Measurements from ENCODE around the gene ASMTL. TPM values are rescaled to one million over a fixed set of nuclear protein-coding genes. Genes with fewer than 3 reads are reported as not detected.

Gene ASMTL
- total RNA-seq, 1 donor from 2014 or later = 46.1 TPM

DNA sequence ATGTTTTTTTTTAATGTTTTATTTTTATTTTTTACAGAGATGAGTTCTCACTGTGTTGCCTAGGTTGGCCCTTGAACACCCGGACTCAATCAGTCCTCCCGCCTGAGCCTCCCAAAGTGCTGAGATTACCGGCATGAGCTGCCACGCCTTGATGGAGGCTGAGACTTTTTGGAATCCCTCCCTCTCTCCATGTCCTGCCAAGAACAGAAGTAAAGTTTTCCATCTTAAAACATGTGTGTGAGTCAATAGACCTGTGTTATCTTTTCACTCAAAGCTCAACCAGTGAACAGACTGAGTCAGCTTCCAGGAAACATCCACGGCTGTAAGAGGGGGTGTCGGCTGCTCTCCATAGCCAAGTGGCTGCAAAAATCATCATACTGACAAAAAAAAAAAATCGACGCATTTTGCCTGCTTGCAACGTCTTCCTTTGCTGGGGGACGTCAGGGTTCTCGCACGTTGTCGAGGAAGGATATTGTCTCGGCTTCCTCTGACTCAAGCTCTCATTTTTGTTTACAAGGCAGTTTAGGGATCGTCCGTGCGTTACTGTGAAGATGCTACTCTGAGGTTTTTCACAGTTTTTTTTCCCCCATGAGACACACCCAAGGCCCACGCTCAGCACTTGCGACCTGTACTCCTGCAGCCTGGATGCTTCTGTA, 10.0 kb upstream of the ASMTL start:
- Histone ChIP-seq H3K4me3 (no peak overlapping the region), H3K27me3 (peaks cover 8% of the 10 kb centered on the region), H2AFZ (replicated peaks) (no peak overlapping the region), H3K9me3 (ENCODE audit: low read depth) (no peaks in the 10 kb centered on the region), H4K20me1 (ENCODE audit: low read depth) (no peaks in the 10 kb centered on the region), H3K4me1 (no peaks in the 10 kb centered on the region), H3K27ac (no peak overlapping the region), H3K4me2 (no peak overlapping the region), H3K79me2 (ENCODE audit: low read depth) (no peaks in the 10 kb centered on the region), H3K9ac (no peak overlapping the region), H3K36me3 (no peaks in the 10 kb centered on the region), H3F3A (ENCODE audit: low read depth) (no peaks in the 10 kb centered on the region)
- Mint-ChIP-seq H3K9me3 (no peaks in the 10 kb centered on the region), H3K4me3 (no peak overlapping the region), H3K4me1 (peaks cover 4% of the 10 kb centered on the region), H3K27me3 (ENCODE audit: insufficient read depth, low read depth) (peaks cover 5% of the 10 kb centered on the region), H3K36me3 (no peaks in the 10 kb centered on the region), H3K27ac (no peak overlapping the region)
- DNase-seq (ENCODE audit: low spot score) = no peak
- TF ChIP-seq, protein P1, sequence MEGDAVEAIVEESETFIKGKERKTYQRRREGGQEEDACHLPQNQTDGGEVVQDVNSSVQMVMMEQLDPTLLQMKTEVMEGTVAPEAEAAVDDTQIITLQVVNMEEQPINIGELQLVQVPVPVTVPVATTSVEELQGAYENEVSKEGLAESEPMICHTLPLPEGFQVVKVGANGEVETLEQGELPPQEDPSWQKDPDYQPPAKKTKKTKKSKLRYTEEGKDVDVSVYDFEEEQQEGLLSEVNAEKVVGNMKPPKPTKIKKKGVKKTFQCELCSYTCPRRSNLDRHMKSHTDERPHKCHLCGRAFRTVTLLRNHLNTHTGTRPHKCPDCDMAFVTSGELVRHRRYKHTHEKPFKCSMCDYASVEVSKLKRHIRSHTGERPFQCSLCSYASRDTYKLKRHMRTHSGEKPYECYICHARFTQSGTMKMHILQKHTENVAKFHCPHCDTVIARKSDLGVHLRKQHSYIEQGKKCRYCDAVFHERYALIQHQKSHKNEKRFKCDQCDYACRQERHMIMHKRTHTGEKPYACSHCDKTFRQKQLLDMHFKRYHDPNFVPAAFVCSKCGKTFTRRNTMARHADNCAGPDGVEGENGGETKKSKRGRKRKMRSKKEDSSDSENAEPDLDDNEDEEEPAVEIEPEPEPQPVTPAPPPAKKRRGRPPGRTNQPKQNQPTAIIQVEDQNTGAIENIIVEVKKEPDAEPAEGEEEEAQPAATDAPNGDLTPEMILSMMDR (IDR thresholded peaks at IDR 0.05) = no peak
- TF ChIP-seq EZH2 (IDR thresholded peaks at IDR 0.05) = no peak
- no peak for TF ChIP-seq EZH2phosphoT487 (IDR thresholded peaks at IDR 0.05)

DNA sequence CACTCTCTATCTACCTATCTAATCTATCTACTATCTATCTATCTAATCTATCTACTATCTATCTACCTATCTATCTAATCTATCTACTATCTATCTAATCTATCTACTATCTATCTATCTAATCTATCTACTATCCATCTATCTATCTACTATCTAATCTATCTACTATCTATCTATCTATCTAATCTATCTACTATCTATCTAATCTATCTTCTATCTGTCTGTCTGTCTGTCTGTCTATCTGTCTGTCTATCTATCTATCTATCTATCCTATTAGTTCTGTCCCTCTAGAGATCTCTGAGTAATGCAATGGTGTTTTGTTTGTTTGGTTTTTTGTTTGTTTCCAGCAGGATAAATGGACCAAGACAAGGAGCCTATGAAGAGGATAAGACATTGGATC, 9.4 kb upstream of the ASMTL start:
- TF ChIP-seq, protein P1 (IDR thresholded peaks at IDR 0.05) = no peak
- no peaks in the 10 kb centered on the region for H3K4me1 ChIP-seq
- no peak overlapping the region for H2AFZ ChIP-seq (replicated peaks)
- H3K9me3 ChIP-seq (ENCODE audit: low read depth) = no peaks in the 10 kb centered on the region
- H3K4me2 ChIP-seq = no peak overlapping the region
- H3K4me3 ChIP-seq = no peak overlapping the region
- H3K9ac ChIP-seq = no peak overlapping the region
- no peak for DNase-seq (ENCODE audit: low spot score)
- Mint-ChIP-seq H3K27ac (no peak overlapping the region), H3K27me3 (ENCODE audit: insufficient read depth, low read depth) (peaks cover 5% of the 10 kb centered on the region), H3K36me3 (no peaks in the 10 kb centered on the region), H3K4me3 (no peak overlapping the region), H3K4me1 (no peaks in the 10 kb centered on the region), H3K9me3 (no peaks in the 10 kb centered on the region)
- no peaks in the 10 kb centered on the region for H3K79me2 ChIP-seq (ENCODE audit: low read depth)
- H3K27me3 ChIP-seq = peaks cover 8% of the 10 kb centered on the region
- H3K27ac ChIP-seq = no peak overlapping the region
- H4K20me1 ChIP-seq (ENCODE audit: low read depth) = no peaks in the 10 kb centered on the region
- no peaks in the 10 kb centered on the region for H3K36me3 ChIP-seq
- H3F3A ChIP-seq (ENCODE audit: low read depth) = no peaks in the 10 kb centered on the region

DNA sequence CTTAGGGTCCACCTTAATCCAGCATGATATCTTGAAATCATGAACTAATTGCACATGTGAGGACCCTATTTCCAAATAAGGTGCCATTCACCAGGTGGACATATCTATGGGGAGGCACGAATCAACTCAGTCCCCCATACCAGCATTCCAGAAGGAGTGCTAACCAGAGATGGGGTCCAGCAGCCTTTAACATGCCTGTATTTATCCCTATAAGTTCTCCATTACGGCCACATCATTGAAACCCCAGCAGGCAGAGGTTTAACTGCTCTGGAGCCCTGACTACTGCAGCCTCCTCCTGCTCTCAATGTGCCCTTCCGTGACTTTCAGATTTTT, 3.2 kb upstream of the ASMTL start:
- H3K27ac Mint-ChIP-seq = no peak overlapping the region
- Histone ChIP-seq H3F3A (ENCODE audit: low read depth) (peaks cover 10% of the 10 kb centered on the region), H3K36me3 (no peaks in the 10 kb centered on the region), H3K4me1 (peaks cover 2% of the 10 kb centered on the region), H3K27me3 (peaks cover 8% of the 10 kb centered on the region), H3K27ac (no peak overlapping the region), H3K4me2 (no peak overlapping the region), H2AFZ (replicated peaks) (no peak overlapping the region), H3K4me3 (no peak overlapping the region), H4K20me1 (ENCODE audit: low read depth) (peaks cover 8% of the 10 kb centered on the region), H3K9ac (no peak overlapping the region), H3K79me2 (ENCODE audit: low read depth) (peaks cover 17% of the 10 kb centered on the region), H3K9me3 (ENCODE audit: low read depth) (no peaks in the 10 kb centered on the region)
- no peak for DNase-seq (ENCODE audit: low spot score)
- no peaks in the 10 kb centered on the region for H3K9me3 Mint-ChIP-seq
- no peak overlapping the region for H3K4me3 Mint-ChIP-seq
- TF ChIP-seq EZH2 (IDR thresholded peaks at IDR 0.05) (no peak), EZH2phosphoT487 (IDR thresholded peaks at IDR 0.05) (no peak)
- TF ChIP-seq, protein P1 (IDR thresholded peaks at IDR 0.05) = no peak
- peaks cover 3% of the 10 kb centered on the region for H3K27me3 Mint-ChIP-seq (ENCODE audit: insufficient read depth, low read depth)
- peaks cover 5% of the 10 kb centered on the region for H3K4me1 Mint-ChIP-seq
- no peaks in the 10 kb centered on the region for H3K36me3 Mint-ChIP-seq
